ENCODE results near the gene PCSK5. TPM values are rescaled to one million over a fixed set of nuclear protein-coding genes. Genes with fewer than 3 reads are reported as not detected.
"Not testable (repeated sequence)": the region's sequence is repeated elsewhere in the genome, so short reads cannot be mapped to it uniquely, and the experiment has no call there.

PCSK5 gene
- polyA plus RNA-seq (ENCODE audit: insufficient read length in 4 of 4): 10 to 100 TPM; 13.9 to 16.3 (median 15.0) TPM

DNA sequence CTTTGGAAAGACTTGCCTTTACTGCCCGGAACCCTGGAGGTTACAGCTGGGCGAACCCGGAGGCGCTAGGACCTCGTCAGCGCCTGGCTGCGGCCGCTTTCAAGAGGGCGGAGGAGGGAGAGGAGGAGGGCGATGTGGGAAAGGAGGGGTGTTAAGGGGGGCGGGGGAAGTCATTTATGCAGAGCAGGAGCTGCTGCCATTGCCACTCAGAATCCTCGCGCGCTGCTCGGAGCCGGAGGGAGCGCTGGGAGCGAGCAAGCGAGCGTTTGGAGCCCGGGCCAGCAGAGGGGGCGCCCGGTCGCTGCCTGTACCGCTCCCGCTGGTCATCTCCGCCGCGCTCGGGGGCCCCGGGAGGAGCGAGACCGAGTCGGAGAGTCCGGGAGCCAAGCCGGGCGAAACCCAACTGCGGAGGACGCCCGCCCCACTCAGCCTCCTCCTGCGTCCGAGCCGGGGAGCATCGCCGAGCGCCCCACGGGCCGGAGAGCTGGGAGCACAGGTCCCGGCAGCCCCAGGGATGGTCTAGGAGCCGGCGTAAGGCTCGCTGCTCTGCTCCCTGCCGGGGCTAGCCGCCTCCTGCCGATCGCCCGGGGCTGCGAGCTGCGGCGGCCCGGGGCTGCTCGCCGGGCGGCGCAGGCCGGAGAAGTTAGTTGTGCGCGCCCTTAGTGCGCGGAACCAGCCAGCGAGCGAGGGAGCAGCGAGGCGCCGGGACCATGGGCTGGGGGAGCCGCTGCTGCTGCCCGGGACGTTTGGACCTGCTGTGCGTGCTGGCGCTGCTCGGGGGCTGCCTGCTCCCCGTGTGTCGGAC lies at the start of gene PCSK5:
Gene PCSK5, plus strand, starts transcription at position 202 of the 805 bp plus-strand sequence. Its CDS starts 509 bp downstream, at position 711.
- DNase-seq (ENCODE audit: low read depth in 4 of 4, low spot score in 3 of 4): peak; percentile 85 to 92 (median 91)

DNA sequence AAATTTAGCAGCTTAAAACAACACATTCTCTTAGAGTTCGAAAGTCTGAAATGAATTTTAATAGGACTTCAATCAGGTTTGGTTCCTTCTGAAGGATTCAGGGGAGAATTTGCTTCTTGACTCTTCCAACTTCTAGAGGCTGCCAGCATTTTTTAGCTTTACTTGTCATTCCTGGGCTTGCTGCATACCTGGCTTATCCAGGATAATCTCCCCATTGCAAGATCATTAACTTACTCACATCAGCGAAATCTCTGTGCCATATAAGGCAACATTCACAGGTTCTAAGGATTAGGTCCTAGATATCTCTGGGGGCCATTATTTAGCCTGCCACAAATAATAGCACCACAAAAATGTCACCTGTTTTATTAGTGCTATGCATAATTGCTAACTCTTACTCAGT lies 46.2 kb upstream of the PCSK5 start:
- no peak for DNase-seq (ENCODE audit: low read depth in 4 of 4, low spot score in 3 of 4)

DNA sequence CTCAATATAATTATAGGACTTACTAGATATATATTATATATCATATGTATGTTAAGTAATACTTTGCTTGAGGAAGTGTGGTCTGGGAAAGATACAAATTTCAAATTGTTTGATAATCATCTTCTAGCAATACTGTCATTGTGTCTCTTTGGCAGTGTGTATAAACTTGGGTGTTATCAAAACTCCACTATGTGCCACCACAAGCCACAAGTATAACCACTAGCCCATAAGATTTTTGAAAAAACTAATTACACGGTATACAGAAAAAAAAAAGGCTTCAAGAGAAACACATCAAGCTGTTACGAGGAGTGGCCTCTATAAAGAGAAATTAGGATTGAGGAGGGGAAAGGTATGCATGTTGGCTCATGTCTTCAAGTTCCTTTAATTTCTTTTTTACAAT lies 44.7 kb upstream of the PCSK5 start:
- no peak for DNase-seq (ENCODE audit: low read depth in 4 of 4, low spot score in 3 of 4)

DNA sequence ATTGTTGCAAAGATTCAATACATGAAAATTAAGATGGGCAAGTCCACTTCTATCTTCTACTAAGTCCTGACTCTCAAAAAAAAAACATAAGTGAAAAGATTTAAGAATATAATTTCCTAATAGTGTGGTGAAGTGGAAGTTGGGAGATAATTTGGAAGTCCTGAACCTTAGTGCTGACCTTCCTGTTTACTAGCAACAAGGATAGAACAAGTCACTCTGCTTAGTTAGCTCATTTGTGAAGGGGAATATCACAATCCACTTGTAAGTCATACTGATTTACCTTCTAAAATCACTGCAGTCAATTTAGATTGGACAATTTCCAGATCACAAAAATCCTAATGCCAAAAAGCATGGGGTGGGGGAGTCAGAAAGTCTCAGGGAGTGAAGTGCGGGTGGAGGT lies 43.4 kb upstream of the PCSK5 start:
- DNase-seq (ENCODE audit: low read depth in 4 of 4, low spot score in 3 of 4): no peak

DNA sequence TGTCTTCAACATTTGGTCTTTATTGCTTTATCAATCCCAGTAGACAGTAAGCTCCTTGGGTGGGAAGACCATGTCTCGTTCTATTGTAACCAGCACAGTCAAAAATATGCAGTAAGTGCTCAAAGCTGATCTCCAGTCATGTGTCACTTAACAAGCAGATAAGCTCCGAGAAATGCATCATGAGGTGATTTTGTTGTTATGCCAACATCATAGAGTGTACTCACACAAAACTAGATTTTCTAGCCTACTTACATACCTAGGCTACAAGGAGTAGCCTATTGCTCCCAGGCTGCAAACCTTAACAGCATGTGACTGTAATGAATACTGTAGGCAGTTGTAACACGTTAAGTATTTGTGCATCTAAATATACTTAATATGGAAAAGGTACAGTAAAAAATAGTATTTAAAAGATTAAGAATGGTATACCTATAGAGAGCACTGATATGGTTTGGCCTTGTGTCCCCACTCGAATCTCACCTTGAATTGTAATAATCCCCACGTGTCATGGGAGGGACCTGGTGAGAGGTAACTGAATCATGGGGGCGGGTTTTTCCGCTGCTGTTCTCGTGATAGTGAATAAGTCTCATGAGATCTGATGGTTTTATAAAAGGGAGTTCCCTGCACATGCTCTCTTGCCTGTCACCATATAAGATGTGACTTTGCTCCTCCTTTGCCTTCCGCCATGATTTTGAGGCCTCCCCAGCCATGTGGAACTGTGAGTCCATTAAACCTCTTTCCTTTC lies 39.8 kb upstream of the PCSK5 start:
- DNase-seq (ENCODE audit: low read depth in 4 of 4, low spot score in 3 of 4): no peak

DNA sequence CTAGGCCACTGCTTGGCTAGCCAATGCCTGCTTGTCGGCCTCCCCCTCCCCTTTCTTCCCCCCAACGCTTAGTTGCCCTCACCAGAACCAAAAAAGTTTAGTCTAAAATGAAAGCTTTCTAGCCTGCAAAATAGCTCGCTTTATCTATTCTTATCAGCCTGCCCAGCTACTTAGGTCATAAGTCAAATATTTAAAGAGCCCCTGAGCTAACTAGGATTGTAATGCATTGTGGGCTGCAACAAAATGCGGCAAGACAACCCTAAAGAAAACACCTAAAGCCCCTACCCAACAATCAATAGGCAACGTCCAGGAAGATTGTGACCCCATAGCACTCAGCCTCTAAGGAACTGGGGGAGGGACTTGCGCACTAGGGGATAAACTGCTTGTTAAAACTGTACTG lies 38.6 kb upstream of the PCSK5 start:
- no peak for DNase-seq (ENCODE audit: low read depth in 4 of 4, low spot score in 3 of 4)

DNA sequence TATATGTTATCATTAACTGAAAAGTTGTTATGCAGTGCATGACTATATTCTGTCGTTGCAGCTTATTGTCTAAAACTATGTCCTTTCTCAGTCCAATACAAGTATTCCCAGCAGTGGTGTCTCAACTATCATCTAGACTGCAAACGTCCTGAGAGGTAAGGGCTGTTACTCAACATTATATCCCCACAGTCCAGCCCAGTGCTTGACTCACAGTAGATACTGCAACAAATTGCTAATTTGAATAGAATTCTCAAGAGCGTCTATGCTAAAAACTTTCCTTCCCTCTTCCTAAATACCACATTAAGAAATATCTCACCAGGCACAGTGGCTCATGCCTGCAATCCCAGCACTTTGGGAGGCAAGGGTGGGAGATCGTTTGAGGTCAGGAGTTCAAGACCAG lies 37.7 kb upstream of the PCSK5 start:
- no peak for DNase-seq (ENCODE audit: low read depth in 4 of 4, low spot score in 3 of 4)

DNA sequence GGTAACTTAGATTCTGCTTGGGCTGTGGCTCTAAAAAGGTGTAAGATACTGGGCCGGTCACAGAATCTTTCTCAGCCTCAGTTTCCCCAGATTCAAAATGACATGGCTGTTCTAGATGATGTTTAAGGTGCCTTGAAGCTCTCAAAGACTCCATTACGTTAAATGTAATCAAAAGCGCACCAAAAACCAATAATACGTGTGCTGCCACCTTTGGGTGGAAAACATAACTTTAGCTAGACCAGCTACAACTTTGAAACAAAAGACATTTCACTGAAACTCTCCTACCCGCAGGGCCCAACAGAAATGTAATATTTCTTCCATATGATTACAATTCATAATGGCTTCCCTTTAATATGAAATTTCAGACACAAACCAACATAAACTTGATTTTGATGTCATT lies 35.0 kb upstream of the PCSK5 start:
- peak in 1 of 4 donors; percentile 18 for DNase-seq (ENCODE audit: low read depth in 4 of 4, low spot score in 3 of 4)

DNA sequence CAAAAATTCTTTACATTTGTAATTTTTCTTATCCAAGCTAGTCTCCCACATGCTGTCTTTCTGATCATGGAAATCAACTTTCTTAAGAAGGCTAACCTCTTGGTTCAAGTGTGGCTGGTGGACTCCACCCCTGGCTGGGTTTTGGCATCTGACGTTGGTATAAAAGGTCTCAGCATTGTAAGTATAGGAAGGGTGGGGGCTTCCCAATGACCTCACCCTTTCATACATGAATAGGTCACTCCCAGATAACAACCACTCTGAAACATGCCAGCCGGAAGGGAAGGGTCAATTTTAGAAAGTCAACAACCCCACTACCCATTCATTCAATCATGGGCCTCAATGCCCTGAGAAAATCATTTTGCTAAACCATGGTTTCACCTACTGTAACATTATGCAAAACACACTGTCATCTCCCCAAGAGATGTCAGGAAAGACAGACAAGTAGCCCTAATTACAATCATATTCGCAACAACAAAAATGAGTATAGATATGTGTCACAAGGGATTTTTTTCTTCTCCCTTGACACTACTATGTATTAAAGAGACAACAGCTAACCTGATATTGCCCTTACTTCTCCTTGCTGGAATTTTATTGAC lies 31.9 kb upstream of the PCSK5 start:
- DNase-seq (ENCODE audit: low read depth in 4 of 4, low spot score in 3 of 4): no peak

DNA sequence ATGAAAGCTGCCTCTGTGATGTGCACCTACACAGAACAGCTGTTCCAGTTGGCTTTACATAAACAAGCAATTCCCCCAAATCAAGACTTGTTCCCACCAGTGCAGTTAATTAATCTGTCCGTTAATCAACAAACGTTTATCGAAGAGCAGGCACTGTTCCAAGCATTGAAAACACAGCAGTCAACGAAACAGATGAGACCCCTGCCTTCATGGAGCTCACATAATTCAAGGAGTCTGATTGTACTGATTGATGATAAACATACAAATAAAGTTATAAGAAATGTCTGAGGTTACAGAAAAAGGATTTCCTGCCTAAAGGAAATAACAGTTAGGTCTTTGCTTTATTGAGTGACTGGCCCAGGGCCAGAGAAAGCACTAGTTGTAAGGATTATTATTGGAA lies 26.2 kb upstream of the PCSK5 start:
- peak in 1 of 4 donors; percentile 10 for DNase-seq (ENCODE audit: low read depth in 4 of 4, low spot score in 3 of 4)

DNA sequence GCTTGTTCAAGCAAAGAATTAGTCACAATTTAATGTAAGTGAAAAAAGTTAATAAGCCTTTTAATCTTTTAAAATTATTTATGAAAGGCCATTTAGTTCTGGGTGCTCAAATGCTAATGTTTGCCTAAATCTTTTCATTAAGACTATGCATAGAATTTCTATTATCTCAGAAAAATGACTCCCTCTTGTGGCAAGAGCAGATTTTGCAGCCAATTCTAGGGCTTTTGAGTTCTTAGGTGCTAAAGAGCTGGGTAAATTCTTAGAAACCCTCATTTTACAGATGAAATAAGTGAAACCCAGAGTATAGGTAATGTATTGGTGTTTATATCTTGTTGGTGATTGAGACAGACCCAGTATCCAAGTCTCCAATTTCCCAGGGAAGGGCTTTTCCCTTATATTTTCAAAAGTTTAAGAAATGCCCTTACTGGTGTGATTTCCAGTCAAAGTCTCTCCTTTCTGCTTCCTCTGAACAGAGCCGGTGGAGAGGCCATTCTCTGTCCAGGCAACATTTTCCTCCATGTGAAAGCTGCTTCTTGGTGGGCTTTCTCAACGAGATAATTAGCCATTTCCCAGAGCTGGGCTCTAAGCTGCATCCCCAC lies 24.1 kb upstream of the PCSK5 start:
- DNase-seq (ENCODE audit: low read depth in 4 of 4, low spot score in 3 of 4): peak in 3 of 4 donors; percentile 32 to 48 (median 44)

DNA sequence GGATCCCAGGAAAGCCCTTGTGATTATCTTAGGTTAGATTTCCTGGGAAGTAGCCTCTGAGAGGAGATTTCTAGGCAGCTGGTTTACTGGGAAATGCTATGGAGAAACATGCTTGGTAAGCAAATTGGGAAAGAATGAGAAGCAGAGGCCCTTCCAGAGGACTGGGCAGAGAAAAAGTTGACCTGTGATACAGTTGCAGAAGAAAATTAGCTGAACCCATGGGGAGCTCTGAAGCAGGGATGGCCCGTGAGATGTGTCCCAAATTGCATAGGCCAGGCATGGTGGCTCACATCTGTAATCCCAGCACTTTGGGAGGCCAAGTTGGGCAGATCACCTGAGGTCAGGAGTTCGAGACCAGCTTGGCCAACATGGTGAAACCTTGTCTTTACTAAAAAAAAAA lies 21.9 kb upstream of the PCSK5 start:
- not testable (repeated sequence) for DNase-seq (ENCODE audit: low read depth in 4 of 4, low spot score in 3 of 4)

DNA sequence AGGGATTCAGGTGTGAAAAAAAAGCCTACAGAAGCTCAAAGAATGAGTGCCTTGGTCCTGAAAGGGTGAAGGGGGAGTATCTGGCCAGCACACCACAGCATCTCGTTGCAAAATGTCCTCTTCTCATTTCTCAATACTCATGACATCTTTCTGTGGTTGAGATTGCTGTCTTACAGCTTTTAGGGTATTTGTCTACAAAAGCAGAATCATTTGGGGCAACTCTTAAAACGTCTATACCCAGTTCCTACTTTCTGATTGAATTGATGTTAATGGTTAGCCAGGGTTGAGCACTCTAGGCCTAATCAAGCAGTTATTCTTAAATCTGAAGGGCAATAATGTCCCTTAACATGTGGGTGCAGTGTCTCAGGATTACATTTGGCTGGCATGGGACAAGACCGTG lies 21.2 kb upstream of the PCSK5 start:
- DNase-seq (ENCODE audit: low read depth in 4 of 4, low spot score in 3 of 4): no peak

DNA sequence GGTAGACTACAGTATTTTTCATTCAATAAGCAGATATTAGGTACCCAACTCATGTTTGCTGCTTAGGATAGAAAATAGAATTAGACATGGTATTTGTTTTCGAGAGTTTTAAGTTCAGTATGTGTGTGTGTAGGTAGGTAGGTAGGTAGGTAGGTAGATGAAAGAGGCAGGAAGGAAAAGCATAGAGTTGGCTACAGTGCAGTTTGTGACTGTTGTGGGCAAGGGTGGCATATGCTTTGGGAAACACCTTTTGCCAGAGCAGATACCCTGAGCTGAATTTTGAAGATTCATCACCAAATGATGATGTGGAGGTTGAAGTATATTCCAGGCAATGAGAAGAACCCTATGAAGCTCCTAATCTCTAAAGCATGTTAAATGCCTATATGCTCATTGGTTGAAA lies 20.0 kb upstream of the PCSK5 start:
- no peak for DNase-seq (ENCODE audit: low read depth in 4 of 4, low spot score in 3 of 4)

DNA sequence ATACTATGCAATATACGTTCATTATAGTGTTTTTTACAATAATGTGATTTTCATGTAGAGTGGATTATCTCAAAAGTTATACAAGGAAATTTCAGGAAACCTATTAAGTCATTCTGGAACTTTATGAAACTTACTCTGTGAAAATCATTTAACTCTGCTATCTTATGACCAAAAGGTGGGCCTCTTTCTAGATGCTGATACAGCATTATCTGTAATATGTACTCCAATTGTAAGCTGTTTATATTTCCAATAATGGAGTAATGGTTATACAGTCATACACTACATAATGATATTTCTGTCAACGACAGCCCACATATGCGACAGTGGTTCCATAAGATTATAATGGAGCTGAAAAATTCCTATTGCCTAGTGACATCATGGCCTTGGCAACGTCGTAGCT lies 18.8 kb upstream of the PCSK5 start:
- DNase-seq (ENCODE audit: low read depth in 4 of 4, low spot score in 3 of 4): no peak

DNA sequence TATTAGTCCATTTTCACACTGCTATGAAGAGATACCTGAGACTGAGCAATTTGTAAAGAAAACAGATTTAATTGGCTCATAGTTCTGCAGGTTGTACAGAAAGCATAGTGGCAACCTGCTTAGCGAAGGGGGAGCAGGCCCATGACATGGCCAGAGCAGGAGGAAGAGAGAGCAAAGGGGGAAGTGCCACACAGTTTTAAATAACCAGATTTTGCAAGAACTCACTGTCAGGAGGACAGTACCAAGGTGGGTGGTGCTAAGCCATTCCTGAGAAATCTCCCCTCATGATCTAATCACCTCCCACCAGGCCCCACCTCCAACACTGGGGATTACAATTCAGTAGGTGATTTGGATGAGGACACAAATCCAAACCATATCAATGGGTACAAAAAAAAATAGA lies 16.8 kb upstream of the PCSK5 start:
- DNase-seq (ENCODE audit: low read depth in 4 of 4, low spot score in 3 of 4): no peak

DNA sequence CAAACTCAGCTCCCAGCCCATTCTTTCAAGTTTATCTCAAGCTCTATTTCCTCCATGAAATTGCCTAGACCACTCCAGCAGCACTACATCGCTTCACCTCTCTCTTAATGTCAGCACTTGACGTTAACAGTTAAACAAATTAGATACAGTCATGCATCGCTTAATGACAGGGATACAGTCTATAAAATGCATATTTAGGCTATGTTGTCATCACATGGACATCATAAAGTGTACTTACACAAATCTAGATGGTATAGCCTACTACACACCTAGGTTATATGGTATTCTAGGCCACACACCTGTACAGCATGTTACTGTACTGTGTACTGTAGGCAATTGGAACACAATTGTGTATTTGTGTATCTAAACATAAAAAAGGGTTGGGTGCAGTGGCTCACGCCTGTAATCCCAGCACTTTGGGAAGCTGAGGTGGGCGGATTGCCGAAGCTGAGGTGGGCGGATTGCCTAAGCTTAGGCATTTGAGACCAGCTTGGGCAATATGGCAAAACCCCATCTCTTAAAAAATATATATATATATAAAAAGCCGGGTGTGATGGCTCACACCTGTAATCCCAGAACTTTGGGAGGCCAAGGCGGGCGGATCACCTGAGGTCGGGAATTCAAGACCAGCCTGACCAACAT lies 13.4 kb upstream of the PCSK5 start:
- no peak for DNase-seq (ENCODE audit: low read depth in 4 of 4, low spot score in 3 of 4)

DNA sequence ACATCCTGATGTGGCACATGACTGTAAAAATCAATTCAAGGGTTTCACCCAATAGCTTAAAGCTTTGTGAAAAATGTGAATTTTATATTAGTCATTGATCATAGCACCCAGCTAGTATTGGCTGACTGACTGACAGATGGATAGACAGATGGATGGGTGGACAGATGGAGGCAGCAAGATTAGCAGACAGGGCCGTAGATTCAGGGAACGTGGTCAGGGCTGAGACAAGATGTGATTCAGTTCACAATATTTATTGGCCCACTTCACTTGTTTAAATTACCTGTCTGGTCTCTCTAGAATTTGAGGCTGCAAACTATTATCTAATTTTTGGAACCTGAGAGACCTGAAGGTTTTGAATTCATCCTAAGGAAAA lies 12.0 kb upstream of the PCSK5 start:
- no peak for DNase-seq (ENCODE audit: low read depth in 4 of 4, low spot score in 3 of 4)

DNA sequence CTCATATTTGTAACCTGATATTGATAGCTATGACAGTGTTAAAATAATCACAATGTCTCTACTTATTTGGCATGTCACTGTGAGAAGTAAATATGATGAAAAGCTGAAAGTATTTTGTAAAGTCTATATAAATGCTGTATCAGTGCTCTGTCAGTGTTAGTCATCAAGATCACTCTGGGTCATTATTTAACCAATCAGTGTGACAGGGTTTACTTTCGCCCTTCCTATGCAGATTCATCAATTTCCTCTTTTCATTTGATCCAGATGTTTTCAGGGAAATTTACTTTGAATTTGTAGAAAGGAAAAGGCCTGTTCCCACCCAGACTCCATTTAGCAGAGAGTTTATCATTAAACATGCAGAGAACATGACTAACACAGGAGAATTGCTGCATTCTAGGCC lies 9.9 kb upstream of the PCSK5 start:
- no peak for DNase-seq (ENCODE audit: low read depth in 4 of 4, low spot score in 3 of 4)

DNA sequence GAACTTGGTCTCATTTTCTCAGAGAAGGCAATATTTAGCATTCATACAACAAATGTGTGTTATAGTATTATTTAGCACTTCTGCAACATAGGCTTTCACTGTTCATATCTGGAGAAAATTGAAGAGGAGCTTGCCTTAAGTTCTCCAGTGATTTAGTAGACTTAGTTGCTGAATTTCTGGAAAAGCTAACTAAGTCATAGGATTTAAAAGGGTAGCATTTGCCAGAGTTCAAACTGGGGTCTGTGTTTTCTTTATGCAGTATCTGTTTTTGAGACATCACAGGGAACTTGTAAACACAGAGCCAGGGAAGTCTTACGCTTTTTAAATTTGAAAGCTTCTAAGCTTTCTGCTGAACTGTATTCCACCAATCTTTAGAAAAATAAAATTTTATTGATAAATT lies 8.7 kb upstream of the PCSK5 start:
- DNase-seq (ENCODE audit: low read depth in 4 of 4, low spot score in 3 of 4): no peak

DNA sequence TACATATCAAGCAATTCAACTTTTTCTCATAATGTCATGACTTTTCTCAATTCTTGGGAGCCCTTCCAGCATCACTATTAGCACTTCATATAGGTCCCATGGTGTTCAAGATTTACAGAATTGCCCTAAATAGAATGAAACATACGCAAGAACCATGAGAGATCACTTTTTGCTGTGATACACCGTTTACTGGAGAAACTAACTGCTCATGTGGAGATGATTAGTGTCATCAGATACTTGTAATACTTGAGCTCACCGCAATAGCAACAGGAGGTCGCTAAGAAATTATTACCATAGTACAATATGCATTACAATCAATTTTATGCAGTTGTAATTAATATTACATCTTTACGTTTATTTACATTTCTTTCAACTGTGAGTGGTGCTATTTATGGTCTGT lies 4.8 kb upstream of the PCSK5 start:
- DNase-seq (ENCODE audit: low read depth in 4 of 4, low spot score in 3 of 4): no peak
